GM19467 (cell line): ENCODE results near the gene PIGP.
"Not testable (repeated sequence)": the region's sequence is repeated elsewhere in the genome, so short reads cannot be mapped to it uniquely, and the experiment has no call there.

ENCODE experiments used
- ATAC-seq: cut with Tn5 transposase; IDR thresholded peaks from one replicate; pipeline ENCODE4 v1.9.1; 2021; ENCODE audit warnings: mild to moderate bottlenecking, moderate library complexity; ENCODE audit not compliant: unreplicated experiment

Gene PIGP

GRCh38 chr21:37045149-37045548 lies 27.7 kb downstream of the PIGP start:
- no peak for ATAC-seq

- no peak for ATAC-seq
Measured at GRCh38 chr21:37044643-37045042, 28.2 kb downstream of the PIGP start.

GRCh38 chr21:37043818-37044217 lies 29.1 kb downstream of the PIGP start:
- ATAC-seq = no peak

- no peak for ATAC-seq
Measured at GRCh38 chr21:37041706-37042271, 31.1 kb downstream of the PIGP start.

GRCh38 chr21:37040212-37040611 lies 32.7 kb downstream of the PIGP start:
- ATAC-seq = no peak

- ATAC-seq = no peak
Measured at GRCh38 chr21:37039411-37040075, 33.3 kb downstream of the PIGP start.

GRCh38 chr21:37036177-37036576 lies 36.7 kb downstream of the PIGP start:
- no peak for ATAC-seq

GRCh38 chr21:37034394-37034793 lies 38.5 kb downstream of the PIGP start:
- ATAC-seq = not testable (repeated sequence)

GRCh38 chr21:37032877-37033471 lies 39.9 kb downstream of the PIGP start:
- ATAC-seq = no peak

GRCh38 chr21:37032293-37032692 lies 40.6 kb downstream of the PIGP start:
- no peak for ATAC-seq

- ATAC-seq = no peak
Measured at GRCh38 chr21:37030864-37031263, 42.0 kb downstream of the PIGP start.

- no peak for ATAC-seq
Measured at GRCh38 chr21:37028570-37028969, 44.3 kb downstream of the PIGP start.

- ATAC-seq = no peak
Measured at GRCh38 chr21:37026499-37026898, 46.4 kb downstream of the PIGP start.

GRCh38 chr21:37017951-37018679 lies 54.8 kb downstream of the PIGP start:
- ATAC-seq = no peak
